ENCODE data around the gene RXFP4.
"Not testable (repeated sequence)": the region's sequence is repeated elsewhere in the genome, so short reads cannot be mapped to it uniquely, and the experiment has no call there.

The RXFP4 gene

GRCh38 chr1:155978973-155979429 lies 37.6 kb downstream of the RXFP4 start:
- peak; percentile 37 to 67 (median 63) for DNase-seq

DNA sequence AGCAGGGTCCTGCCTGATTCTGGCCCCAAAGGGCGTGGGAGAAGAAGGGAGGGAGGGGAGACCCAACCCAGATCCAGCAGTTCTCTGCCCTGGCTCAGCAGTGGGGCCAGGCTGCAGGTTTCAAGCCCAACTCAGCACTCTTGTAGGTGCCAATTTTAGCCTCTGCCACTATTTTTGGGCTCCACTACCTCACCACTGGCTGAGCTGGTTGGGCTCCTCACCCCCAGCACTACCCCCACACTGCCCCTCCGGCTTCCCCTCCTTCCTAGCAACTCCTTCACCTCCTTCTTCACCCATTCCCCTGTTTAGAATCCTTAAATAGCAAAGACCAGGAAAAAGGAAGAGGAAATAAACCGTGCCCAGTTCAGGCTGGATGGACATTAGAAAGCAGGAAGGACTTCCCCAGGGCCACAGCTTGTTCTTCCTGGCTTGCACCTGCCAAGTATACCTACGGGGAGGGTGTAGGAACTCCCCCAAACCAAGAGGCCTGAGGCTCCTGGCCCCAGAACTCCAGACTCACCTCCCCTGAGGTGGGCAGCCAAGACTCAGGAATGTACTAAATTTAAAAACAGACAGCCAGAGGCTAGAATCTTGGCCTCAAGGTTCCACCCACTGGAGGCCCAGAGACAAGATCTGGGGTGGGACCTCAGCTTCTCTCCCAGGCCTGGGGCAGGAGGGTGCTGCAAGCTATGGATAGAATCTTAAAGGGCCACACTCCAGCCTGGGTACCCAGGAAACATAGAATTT lies 38.3 kb downstream of the RXFP4 start:
- peak in 2 of 4 experiments; percentile 38 to 42 for DNase-seq

DNA sequence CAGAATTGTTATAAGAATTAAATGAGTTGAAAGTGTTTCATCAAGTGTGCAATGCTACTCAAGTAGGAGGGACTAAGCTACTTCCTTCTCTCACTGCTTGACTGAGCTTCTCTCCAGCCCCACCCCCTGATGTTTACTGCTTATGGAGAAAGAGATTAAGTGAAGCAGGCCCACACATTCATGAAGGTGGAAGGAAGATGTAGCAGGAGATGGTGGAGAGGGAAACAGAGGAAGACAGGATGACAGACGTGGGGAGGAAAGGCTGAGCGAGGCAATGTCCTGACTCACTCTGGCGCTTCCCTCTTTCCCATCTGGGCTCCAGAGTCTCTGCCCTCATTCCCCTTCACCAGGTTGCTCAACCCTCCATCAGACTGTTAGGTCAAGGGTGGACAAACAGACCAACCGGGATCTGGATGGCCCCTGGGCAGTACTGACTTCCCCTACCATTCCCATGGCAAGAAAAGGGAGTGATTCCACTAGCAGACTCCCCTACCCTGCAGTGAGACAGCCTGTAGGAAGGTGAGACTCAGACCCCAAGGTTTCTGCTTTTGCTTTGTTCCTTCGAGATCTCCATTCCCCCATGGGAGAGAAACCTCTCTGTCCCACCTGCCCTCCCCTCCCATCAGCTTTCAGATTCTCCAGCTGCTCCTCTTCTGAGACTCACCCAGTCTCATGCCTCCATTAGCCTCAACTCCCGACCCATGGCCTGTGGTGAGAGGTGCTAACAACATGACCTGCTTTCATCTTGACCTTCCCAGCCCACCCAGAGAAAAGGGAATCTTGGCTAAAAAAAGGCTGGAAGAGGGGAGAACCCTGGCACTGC lies 40.0 kb downstream of the RXFP4 start:
- DNase-seq = peak; percentile 74 to 87 (median 82)

- no peak for DNase-seq
Measured at GRCh38 chr1:155982106-155982505, 40.7 kb downstream of the RXFP4 start.

GRCh38 chr1:155983191-155984024 lies 42.0 kb downstream of the RXFP4 start:
- DNase-seq = no peak

DNA sequence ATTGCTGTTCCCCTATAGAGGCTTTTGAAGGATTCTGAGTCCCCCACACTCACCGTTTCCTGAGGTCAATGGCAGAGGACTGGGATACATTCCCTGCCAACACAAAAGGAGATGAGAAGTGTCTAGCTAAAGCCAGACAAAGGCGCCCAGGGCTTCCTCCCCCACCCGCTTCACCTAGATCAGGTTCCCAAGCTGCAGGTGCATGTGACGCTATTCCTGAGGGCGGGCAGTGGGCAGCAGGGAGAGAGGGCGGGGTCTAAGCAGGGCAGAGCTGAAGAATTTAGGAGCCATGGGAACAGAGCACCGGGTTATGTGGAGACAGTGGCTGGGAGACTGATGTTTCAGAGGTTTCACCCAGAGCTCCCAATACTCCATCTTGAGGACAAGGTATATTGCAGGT lies 42.9 kb downstream of the RXFP4 start:
- DNase-seq = no peak

GRCh38 chr1:155984903-155985645 lies 43.6 kb downstream of the RXFP4 start:
- DNase-seq = not testable (repeated sequence)

- DNase-seq = peak; percentile 88 to 92 (median 90)
Measured at GRCh38 chr1:155989242-155990004, 48.0 kb downstream of the RXFP4 start.

GRCh38 chr1:155990005-155990739 lies 48.7 kb downstream of the RXFP4 start:
- DNase-seq = peak; percentile 91 to 97 (median 94)
